Hematopoietic multipotent progenitor cell treated with erythropoietin and hydrocortisone succinate and interleukin-3 and kit ligand, for 8 days (in vitro differentiated cells): ENCODE data around the gene SLC35F3.

Source experiments
- DNase-seq: peaks from one replicate; pipeline ENCODE4 v3.0.0-alpha.2; 2015

Gene SLC35F3

GRCh38 chr1:234265321-234265720 lies 360.8 kb downstream of the SLC35F3 start:
- DNase-seq: no peak

- DNase-seq: no peak
Observed at GRCh38 chr1:234265861-234266260, 361.4 kb downstream of the SLC35F3 start.

GRCh38 chr1:234270093-234270492 lies 365.6 kb downstream of the SLC35F3 start:
- DNase-seq: no peak

- no peak for DNase-seq
Observed at GRCh38 chr1:234270581-234271242, 366.2 kb downstream of the SLC35F3 start.

- no peak for DNase-seq
Observed at GRCh38 chr1:234271243-234271606, 366.7 kb downstream of the SLC35F3 start.

GRCh38 chr1:234272656-234273312 lies 368.3 kb downstream of the SLC35F3 start:
- DNase-seq: no peak

- no peak for DNase-seq
Observed at GRCh38 chr1:234273981-234274380, 369.5 kb downstream of the SLC35F3 start.

GRCh38 chr1:234276151-234276788 lies 371.8 kb downstream of the SLC35F3 start:
- no peak for DNase-seq

- DNase-seq: no peak
Observed at GRCh38 chr1:234277161-234277868, 372.8 kb downstream of the SLC35F3 start.

- DNase-seq: no peak
Observed at GRCh38 chr1:234279021-234279420, 374.5 kb downstream of the SLC35F3 start.

GRCh38 chr1:234280500-234280899 lies 376.0 kb downstream of the SLC35F3 start:
- no peak for DNase-seq

- DNase-seq: no peak
Observed at GRCh38 chr1:234281826-234282489, 377.5 kb downstream of the SLC35F3 start.

- no peak for DNase-seq
Observed at GRCh38 chr1:234286206-234286605, 381.7 kb downstream of the SLC35F3 start.

GRCh38 chr1:234288946-234289345 lies 384.5 kb downstream of the SLC35F3 start:
- no peak for DNase-seq

- DNase-seq: no peak
Observed at GRCh38 chr1:234289538-234290305, 385.2 kb downstream of the SLC35F3 start.

GRCh38 chr1:234292011-234292410 lies 387.5 kb downstream of the SLC35F3 start:
- no peak for DNase-seq

GRCh38 chr1:234292548-234292947 lies 388.1 kb downstream of the SLC35F3 start:
- no peak for DNase-seq

- no peak for DNase-seq
Observed at GRCh38 chr1:234294109-234294817, 389.8 kb downstream of the SLC35F3 start.

GRCh38 chr1:234295068-234295467 lies 390.6 kb downstream of the SLC35F3 start:
- no peak for DNase-seq

GRCh38 chr1:234295626-234296025 lies 391.1 kb downstream of the SLC35F3 start:
- no peak for DNase-seq

GRCh38 chr1:234296496-234296895 lies 392.0 kb downstream of the SLC35F3 start:
- DNase-seq: no peak

- no peak for DNase-seq
Observed at GRCh38 chr1:234297668-234298067, 393.2 kb downstream of the SLC35F3 start.
